ENCODE measurements around the gene PIK3CB. TPM values are rescaled to one million over a fixed set of nuclear protein-coding genes. Genes with fewer than 3 reads are reported as not detected.

PIK3CB gene
- polyA plus RNA-seq, 3 donors: 8.2 to 16.5 (median 14.9) TPM

Other genes with a start within 250 kb of the PIK3CB start
- 10 to 100 TPM in 2 of 3 donors, 1 to 10 TPM in 1; 4.8 to 12.0 (median 10.7) TPM for gene CEP70, start 240.7 kb downstream of the PIK3CB start, polyA plus RNA-seq
- 10 to 100 TPM; 22.2 to 37.5 (median 30.6) TPM for gene FAIM, start 226.2 kb downstream of the PIK3CB start, polyA plus RNA-seq
- under 1 TPM in 1 of 3 donors, not detected in 2; 0.01 TPM for gene FOXL2, start 112.2 kb upstream of the PIK3CB start, polyA plus RNA-seq
- under 1 TPM in 1 of 3 donors, not detected in 2; 0.02 TPM for gene FOXL2NB, start 112.3 kb upstream of the PIK3CB start, polyA plus RNA-seq
- not detected for gene PRR23A, start 171.3 kb upstream of the PIK3CB start, polyA plus RNA-seq
- gene PRR23B, start 186.0 kb upstream of the PIK3CB start, polyA plus RNA-seq: not detected
- not detected for gene PRR23C, start 210.0 kb upstream of the PIK3CB start, polyA plus RNA-seq